UCSD-AML1 (cell line): Measurements from ENCODE around the gene ENOX1.
A peak's percentile ranks its signal among the peaks of the same experiment; 100 is the strongest.

Experiments
- DNase-seq: peaks from one replicate; lab custom pipeline; 2025; ENCODE audit not compliant: unreplicated experiment; lab: John Stamatoyannopoulos, UW

Gene ENOX1

DNA sequence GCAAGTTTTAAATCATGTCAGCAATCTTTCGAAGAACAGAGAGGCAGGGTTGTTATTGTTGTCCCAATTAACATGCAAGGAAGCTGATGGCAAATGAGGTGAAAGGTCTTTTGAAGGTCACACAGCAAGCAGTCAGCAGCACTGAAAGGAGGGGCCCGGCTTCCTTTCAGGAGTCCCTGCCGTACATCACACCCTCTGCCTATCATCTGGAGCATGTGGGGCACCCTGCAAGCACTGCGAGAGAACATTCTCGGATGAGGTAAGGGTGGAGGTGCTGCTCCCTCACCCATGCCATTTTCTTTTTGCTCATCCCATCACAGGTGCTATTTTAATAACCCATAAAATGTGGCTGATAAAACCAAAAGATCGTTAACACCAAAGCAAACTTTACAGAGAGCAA lies 111.2 kb downstream of the ENOX1 start:
- no peak for DNase-seq

DNA sequence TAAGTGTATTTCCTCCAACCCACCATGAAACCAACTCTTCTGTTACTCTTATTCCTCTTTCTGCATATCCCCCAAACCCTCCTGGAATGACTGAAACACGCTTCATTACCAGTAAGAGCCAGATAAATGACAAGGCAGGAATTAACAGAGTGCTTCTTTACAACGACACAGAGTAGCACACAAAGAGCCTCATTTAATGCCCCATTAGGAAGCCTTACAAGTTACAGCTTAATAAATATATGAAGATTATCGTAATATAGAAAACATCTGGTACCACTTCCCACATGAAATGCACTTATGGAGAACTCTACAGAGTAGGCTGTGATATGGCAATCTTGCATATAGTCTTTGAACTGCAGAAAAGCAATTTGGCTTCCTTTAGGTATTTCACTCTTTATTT lies 116.8 kb downstream of the ENOX1 start:
- no peak for DNase-seq

DNA sequence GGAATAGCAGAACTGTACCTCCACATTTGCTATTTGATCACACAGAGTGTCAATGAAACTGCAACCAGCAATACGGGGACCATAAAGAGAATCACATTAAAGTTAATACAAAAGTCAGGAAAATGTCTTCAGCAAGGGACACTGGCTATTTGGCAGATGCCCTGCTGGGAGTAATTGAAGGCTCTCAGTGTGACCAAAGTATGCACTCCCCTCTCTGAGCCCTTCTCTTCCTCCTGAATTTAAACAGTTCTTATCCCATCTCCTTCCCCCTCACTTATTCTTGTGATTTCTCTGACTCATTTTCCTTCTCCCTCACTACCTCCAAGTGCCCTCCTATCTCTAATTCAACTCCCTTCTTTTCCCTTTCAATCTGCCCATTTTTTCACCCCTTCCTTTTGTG lies 117.7 kb downstream of the ENOX1 start:
- no peak for DNase-seq

DNA sequence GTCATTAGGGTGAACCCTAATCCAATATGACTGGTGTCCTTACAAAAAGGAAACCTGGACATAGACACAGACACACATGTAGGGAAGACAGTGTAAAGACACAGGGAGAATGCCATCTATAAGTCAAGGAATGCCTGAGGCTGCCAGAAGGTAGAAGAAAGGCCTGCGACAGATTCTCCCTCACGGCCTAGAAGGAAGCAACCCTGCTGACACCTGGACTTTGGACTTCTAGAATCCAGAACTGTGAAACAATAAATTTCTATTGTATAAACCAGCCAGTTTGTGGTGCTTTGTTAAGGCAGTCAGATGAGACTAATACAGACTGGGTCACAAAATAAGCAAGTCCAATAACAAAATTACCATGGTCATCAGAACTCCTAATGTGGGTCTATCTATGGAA lies 120.4 kb downstream of the ENOX1 start:
- no peak for DNase-seq

DNA sequence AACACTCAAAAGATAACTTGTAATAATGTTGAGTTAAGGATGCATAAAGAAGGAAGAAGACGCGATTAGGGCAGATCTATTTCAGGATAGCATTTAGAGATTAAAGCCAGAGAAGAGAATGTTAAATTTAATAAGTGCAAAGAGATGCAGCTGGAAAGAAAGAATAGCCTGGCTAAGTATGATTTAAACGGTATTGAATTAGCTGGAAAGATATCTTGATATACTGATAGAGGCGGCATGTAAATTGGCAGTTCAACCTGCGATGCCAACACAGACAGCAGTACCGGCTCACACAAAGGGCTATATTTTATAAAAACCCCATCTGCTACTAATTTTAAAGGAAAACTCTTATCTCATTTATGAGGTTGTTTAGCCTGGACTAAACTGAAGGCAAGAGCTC lies 121.4 kb downstream of the ENOX1 start:
- DNase-seq: no peak

DNA sequence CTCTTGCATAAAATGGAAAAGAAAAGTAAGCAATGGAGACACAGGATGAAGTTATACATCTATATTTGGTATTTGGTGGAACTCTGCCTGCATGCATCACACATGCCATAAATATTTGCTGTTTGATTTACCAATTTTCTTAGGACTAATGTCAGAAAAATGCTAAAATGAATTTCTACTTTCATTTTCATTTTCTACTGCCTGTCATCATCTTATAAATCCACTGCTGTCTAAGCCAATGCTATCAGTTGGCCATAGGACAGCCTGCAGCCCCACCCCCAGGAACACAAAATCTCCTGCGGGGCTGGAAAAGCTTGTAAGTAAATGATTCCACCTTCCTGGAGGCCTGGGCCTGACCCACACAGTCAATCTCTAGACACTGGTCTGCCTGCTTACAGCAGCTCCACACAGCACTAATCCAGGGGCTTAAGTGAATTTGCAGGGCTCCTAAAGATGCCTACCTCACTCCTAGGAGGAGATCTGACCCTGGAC lies 122.0 kb downstream of the ENOX1 start:
- DNase-seq: peak; percentile 11

DNA sequence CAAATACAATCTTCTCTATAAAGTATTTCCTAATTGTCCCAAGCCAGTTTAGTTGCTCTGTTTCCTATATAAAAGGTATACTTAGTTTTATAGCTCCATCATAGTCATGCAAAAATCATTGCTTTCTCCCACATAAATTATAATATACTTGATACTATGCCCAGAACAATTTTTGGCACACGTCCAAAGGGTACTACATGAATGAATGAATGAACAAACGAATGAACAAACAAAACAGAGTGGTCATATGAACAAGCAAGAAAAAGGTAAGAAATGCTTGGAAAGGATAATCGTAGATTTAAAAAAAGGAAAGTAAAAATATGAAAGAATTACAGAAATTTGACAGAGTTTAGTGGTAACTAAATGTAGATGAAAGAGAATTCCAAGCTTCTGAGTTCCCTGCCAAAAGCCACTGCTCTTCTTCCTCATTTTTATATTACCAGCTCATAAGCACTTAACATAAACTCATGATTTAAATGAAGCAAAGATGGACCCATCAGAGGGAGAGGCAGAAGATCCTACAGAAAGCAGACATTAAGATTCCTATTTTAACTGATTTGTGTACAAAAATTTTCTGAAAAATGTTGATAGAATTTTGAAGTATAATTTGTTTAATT lies 123.2 kb downstream of the ENOX1 start:
- no peak for DNase-seq

DNA sequence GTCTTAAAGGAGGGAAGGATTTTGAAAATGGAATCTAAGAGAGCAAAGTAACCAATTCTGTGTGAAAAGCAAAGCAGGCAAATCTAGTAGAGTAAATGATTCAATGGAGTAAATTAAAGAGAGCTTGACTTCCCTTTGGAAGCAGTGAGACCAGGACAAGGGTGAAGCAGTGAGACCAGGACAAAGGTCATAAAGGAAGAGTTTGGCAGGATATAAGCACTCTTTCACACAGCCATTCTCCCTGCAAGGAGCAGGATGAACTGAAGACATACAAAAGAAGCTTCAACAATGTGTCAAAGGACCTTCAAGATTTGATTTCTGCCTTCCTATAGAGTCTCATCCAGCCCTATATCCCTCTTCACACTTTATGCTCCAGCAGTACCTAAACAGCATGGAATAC lies 123.8 kb downstream of the ENOX1 start:
- DNase-seq: no peak

DNA sequence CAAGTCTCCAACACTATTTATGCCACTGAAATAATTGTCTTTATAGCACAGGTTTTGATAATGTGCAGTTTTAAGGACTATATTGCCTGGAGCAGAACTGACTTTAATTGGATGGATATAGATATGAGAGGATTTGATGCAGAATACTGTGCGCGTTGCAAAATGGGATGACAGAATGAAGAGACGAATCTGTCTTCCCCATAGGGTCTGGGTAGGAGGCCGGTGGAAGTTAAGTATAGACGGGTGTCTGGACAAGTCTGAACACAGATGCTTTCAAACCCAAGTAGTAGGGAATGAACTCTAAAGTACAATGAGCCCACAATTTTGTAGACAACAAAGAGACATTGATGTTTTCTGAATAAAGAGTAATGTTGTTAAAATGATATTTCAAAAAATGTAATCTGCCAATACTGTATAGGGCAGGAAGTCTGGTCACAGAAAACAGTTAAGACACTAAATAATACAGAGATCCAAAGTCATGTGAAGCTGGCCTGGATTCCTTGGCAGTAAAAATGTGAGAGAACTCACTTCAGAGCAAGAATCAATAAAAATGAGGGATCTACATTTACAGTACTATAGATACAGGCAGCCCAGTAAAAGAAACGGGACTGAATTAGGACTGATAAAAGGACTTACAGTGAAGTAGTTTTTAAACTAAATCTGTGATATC lies 125.5 kb downstream of the ENOX1 start:
- no peak for DNase-seq

DNA sequence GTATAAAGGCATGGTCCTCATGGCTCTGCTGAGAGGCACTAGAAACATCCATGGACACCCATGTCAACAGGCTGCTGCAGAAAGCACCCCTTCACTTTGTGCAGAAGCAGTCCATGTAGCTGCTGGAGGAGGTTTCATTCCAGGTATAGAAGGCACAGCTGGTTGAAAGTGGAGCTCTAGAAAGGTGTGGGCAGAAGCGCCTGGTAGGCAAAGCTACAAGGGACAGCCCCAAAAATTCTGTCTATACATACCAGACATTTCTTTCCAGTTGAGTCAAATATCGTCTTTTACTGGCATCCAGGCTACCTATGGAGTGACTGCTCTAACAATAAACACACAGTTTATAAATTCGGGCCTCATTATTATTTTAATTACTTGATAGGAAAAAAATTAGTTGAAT lies 129.3 kb downstream of the ENOX1 start:
- no peak for DNase-seq

DNA sequence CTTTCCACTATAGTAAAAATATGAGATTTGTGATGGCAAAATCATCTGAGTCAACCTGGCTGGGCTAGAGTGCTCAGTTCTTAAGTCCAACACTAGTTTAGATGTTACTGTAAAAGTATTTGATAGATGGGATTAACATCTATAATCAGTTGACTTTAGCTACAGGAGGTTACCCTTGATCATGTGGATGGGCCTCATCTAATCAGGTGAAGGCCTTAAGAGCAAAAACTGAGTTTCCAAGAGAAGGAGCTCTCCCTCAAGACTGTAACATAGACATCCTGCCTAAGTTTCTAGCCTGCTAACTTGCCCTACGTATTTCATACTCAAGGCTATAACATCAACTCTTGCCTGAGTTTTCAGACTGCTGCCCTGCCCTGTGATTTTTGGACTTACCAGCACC lies 132.8 kb downstream of the ENOX1 start:
- no peak for DNase-seq

DNA sequence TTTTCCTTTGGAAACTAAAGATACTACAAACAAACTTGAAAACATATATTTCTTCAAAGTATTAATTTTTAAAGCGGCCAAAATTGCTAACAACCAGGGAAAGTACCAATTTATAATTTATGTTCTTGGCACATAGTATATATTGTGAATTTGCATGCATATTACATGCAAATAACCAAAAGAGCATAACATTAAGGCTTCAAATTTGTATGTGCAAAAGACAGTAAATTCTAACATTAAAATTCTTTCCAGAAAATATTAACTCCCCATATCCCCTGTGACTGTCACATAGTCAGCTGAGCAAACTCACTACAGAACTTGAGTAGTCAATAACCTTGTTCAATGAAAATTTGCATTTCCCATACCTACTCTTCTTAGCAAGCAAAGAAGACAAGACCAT lies 133.4 kb downstream of the ENOX1 start:
- DNase-seq: no peak

DNA sequence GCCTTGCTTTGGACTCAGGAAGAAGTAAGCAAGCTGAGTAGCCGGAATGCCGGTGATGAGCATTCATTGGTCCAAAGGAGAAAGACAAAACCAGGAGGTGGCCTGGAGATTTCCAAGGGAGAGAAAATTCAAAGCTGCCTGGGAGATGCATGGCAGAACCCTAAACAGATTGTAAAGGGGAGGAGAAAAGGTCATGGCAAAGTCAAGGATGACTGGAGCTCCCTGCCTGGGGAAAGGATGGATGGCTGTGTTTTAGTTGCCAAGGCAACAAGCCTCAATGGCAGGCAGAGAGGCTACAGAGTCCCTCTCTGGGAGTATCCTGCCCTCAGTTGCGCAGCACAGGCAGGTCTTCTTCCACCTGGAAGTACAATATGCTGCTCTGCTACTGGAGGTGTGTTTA lies 134.0 kb downstream of the ENOX1 start:
- no peak for DNase-seq

DNA sequence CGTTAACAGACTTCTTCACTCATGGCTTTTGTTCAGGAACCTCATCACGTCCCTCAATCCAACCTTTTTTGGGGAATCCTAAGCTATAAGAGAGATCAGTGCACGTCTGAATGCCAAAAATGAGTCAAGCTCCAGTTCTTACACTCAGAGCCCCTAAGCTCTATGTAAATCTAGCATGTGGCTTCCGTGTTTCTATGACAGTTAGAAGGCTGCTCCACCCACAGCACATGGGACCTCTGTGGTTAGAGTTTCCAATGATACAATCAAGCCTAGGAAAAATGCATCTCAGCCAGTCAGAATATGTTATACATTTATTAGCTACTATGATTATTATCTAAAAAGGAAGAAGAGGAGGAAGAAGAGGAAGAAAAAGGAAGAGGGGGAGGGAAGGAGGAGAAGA lies 135.9 kb downstream of the ENOX1 start:
- no peak for DNase-seq

DNA sequence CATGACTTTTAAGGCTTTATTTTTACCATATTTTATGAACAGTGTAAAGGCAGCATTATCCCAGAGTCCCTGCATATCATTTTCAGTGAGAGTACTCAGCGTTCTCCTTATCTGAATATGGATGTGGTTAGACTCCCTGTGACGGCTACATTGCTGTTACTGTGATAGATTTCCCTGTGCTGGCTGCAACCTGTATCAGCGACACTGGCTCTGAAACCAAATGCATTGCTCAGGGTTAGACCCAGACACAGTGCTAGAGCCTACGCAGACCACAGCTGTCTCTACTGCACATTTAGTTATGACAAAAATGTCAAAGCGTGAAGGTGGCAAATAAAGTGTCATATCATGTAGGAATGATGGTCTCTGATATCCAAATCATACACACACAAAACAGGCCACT lies 138.0 kb downstream of the ENOX1 start:
- DNase-seq: no peak

DNA sequence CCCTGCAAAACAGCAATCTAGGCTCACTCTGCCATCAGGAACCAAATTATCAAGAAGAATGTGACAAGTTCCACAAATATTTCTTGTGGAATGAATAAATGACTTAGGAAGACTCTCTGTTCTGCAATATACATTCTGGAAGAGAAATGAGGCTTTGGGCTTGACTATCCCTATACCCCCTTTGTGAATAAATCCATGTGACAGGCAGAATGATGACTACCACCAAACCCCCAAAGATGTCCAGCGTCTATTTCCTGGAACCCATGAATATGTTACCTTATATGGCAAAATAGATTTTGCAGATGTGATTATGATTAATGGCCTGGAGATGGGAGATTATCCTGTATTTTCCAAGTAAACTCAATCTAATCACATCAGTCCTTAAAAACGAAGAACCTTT lies 139.3 kb downstream of the ENOX1 start:
- DNase-seq: no peak

DNA sequence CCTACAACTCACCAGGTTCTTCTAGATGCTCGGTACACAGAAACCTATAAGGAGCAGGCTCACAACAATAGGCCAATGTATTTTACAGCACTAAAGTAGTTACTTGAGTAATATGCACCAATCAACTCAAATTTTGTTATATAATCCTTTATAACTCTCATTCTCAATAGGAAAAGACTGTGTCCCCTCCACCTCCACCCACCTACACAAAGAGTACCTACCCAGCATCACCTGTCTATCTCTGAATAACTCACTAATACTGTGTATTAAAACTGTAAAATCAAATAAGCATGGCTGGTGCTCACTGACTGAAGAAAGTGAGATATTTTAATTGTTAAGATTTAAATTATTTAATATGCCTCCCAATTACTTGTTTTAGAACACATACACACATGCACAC lies 146.3 kb downstream of the ENOX1 start:
- DNase-seq: no peak

DNA sequence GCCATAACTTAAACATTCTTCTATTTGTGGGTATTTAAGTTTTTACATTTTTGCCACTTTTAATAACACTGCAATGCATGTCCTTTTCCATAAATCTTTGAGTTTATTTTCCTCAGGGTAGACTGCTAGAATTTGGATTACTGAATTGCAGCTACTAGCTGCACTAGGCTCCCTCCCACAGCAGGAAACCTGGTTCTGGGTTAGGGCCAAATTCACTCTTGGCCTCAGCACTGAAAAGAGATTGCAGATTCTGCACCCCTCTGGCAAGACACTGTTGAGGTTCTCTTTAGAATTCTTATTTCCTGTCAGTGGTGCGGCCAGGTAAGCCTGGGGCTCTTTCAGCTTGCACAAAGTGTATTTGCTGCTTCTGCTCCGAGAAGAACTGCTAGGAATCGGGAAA lies 155.7 kb downstream of the ENOX1 start:
- no peak for DNase-seq

DNA sequence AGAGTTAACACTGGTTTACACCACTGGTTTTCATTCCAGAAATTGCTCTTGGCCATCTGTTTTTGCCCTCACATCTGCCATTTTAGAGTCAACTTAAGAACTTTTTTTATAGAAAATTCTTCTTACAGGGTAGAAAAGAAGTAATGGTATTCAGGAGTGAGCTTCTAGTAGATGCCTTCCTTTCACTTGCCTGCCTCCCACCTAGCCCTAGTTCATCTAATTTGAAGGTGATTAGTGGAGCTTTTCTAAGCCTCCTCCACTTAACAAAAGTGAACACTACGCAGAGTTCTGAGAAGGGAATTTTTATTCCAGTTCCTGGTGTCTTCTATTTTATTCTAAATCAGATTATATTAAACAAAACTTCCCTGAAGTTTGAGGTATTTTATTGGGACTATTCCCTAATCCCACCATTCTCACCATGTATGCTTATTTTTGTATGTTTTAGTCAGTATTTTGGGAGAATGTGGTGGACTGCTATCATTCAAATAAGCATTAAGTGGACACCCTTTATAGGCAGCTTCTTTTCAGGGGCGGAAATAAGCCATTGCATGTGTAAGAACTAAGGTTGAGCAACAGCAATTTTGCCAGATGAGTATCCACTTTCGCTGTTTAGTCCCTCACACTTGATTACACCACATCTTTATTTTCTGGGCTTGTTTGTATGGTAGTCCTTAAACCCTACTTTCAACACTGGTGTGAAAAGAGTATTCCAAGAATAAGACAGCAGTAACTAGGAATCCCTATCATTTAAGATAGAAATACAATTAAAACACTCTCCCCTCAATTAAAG lies 156.9 kb downstream of the ENOX1 start:
- no peak for DNase-seq

DNA sequence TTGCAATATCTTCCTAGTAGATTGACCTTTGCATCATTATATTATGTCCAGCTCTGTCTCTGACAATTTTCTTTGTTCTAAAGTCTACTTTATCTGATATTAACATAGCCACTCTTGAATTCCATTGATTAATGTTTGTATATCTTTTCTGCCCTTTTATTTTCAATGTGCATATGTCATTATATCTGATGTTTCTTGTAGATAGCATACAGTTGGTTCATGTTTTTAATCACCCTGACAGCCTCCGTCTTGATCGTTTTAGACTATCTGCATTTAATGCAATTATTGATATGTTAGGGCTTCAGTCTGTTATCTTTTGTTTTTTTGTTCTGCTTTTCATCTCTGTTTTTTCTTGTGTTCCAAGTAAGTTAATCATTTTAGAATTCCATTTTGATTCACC lies 159.8 kb downstream of the ENOX1 start:
- DNase-seq: no peak

DNA sequence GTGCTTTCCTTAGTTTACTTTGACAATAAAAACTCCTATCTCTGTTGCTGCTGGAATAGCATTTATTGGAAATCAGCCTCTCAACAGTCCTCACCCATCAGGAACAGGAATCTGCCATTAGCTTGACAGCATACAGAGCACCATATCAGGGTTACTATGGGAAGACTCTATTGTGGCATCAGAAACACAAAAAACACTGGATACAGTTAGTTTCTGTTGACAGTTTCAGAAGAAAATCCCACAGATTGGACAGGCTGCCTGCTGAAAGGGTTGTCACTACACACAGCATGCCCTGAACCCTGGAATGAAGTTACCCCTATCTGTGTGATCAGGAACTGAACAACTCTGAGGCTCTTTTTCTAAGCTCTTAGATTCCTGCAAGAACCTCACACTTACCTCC lies 172.7 kb downstream of the ENOX1 start:
- no peak for DNase-seq
